Neuron (in vitro differentiated cells): ENCODE data around the gene CHPT1.

Experiments
- H2AFZ ChIP-seq: one replicate; pipeline ENCODE4 v1.6.1; 2013; ENCODE audit warnings: low read depth, mild to moderate bottlenecking, inconsistent platforms, low read length, moderate library complexity
- H3K27me3 ChIP-seq: one replicate; pipeline ENCODE4 v1.6.1; 2013; ENCODE audit warnings: low read length; ENCODE audit not compliant: insufficient read depth
- H3K36me3 ChIP-seq: one replicate; pipeline ENCODE4 v1.6.1; 2013; ENCODE audit warnings: low read length; ENCODE audit not compliant: insufficient read depth
- H3K4me1 ChIP-seq: one replicate; pipeline ENCODE4 v1.6.1; 2013; ENCODE audit warnings: low read length; ENCODE audit not compliant: insufficient read depth
- H3K4me3 ChIP-seq: 2 replicates; pipeline ENCODE4 v1.5.1; 2013; ENCODE audit warnings: mild to moderate bottlenecking, low read length, moderate library complexity
- H3K9me3 ChIP-seq: one replicate; pipeline ENCODE4 v1.6.1; 2013; ENCODE audit warnings: low read length

CHPT1 gene

GRCh38 chr12:101694297-101694848 lies 3.1 kb upstream of the CHPT1 start:
- Histone ChIP-seq H3K27me3 (peaks cover 4% of the 10 kb centered on the region), H3K9me3 (no peaks in the 10 kb centered on the region), H3K36me3 (no peaks in the 10 kb centered on the region), H3K4me1 (peaks cover 9% of the 10 kb centered on the region), H3K4me3 (no peak overlapping the region), H2AFZ (no peak overlapping the region)

- Histone ChIP-seq H3K9me3 (no peaks in the 10 kb centered on the region), H3K36me3 (no peaks in the 10 kb centered on the region), H3K4me3 (no peak overlapping the region), H2AFZ (no peak overlapping the region), H3K4me1 (peaks cover 9% of the 10 kb centered on the region), H3K27me3 (no peaks in the 10 kb centered on the region)
Observed at GRCh38 chr12:101694986-101695385, 2.5 kb upstream of the CHPT1 start.

GRCh38 chr12:101695706-101696105 lies 1.7 kb upstream of the CHPT1 start:
- Histone ChIP-seq H3K9me3 (no peaks in the 10 kb centered on the region), H3K36me3 (no peaks in the 10 kb centered on the region), H3K4me1 (peaks cover 9% of the 10 kb centered on the region), H2AFZ (no peak overlapping the region), H3K27me3 (no peaks in the 10 kb centered on the region), H3K4me3 (no peak overlapping the region)

GRCh38 chr12:101696251-101697196 lies 916 bp upstream of the CHPT1 start:
- Histone ChIP-seq H3K36me3 (no peaks in the 10 kb centered on the region), H3K27me3 (no peaks in the 10 kb centered on the region), H2AFZ (peak overlapping the region; percentile 89), H3K4me1 (peaks cover 9% of the 10 kb centered on the region), H3K9me3 (no peaks in the 10 kb centered on the region), H3K4me3 (peak overlapping the region; percentile 72)

GRCh38 chr12:101697930-101698799 lies 725 bp downstream of the CHPT1 start:
- Histone ChIP-seq H3K36me3 (no peaks in the 10 kb centered on the region), H3K27me3 (no peaks in the 10 kb centered on the region), H3K4me1 (peaks cover 9% of the 10 kb centered on the region), H3K4me3 (peak overlapping the region; percentile 72), H3K9me3 (no peaks in the 10 kb centered on the region), H2AFZ (peak overlapping the region; percentile 54)

GRCh38 chr12:101698800-101699347 lies 1.4 kb downstream of the CHPT1 start:
- Histone ChIP-seq H3K9me3 (no peaks in the 10 kb centered on the region), H3K36me3 (no peaks in the 10 kb centered on the region), H3K4me1 (peaks cover 9% of the 10 kb centered on the region), H3K4me3 (peak overlapping the region; percentile 72), H3K27me3 (no peaks in the 10 kb centered on the region), H2AFZ (peak overlapping the region; percentile 54)

- Histone ChIP-seq H3K36me3 (no peaks in the 10 kb centered on the region), H3K4me1 (peaks cover 9% of the 10 kb centered on the region), H2AFZ (no peak overlapping the region), H3K9me3 (no peaks in the 10 kb centered on the region), H3K4me3 (no peak overlapping the region), H3K27me3 (no peaks in the 10 kb centered on the region)
Observed at GRCh38 chr12:101700299-101700820, 2.9 kb downstream of the CHPT1 start.

GRCh38 chr12:101703487-101703886 lies 6.0 kb downstream of the CHPT1 start:
- Histone ChIP-seq H2AFZ (no peak overlapping the region), H3K4me3 (no peak overlapping the region), H3K27me3 (no peaks in the 10 kb centered on the region), H3K36me3 (no peaks in the 10 kb centered on the region), H3K4me1 (no peaks in the 10 kb centered on the region), H3K9me3 (no peaks in the 10 kb centered on the region)

GRCh38 chr12:101706403-101706802 lies 9.0 kb downstream of the CHPT1 start:
- Histone ChIP-seq H3K27me3 (no peaks in the 10 kb centered on the region), H3K4me3 (no peak overlapping the region), H3K4me1 (no peaks in the 10 kb centered on the region), H2AFZ (no peak overlapping the region), H3K9me3 (no peaks in the 10 kb centered on the region), H3K36me3 (no peaks in the 10 kb centered on the region)

- no peaks in the 10 kb centered on the region for H3K36me3 ChIP-seq
- no peaks in the 10 kb centered on the region for H3K27me3 ChIP-seq
- no peaks in the 10 kb centered on the region for H3K9me3 ChIP-seq
- H3K4me3 ChIP-seq, result no peak overlapping the region
- no peak overlapping the region for H2AFZ ChIP-seq
- no peaks in the 10 kb centered on the region for H3K4me1 ChIP-seq
Observed at GRCh38 chr12:101707131-101707782, 9.8 kb downstream of the CHPT1 start.

- Histone ChIP-seq H3K4me1 (peaks cover 11% of the 10 kb centered on the region), H3K4me3 (no peak overlapping the region), H3K36me3 (no peaks in the 10 kb centered on the region), H2AFZ (no peak overlapping the region), H3K27me3 (no peaks in the 10 kb centered on the region), H3K9me3 (no peaks in the 10 kb centered on the region)
Observed at GRCh38 chr12:101710288-101710687, 12.8 kb downstream of the CHPT1 start.

- peak overlapping the region; percentile 45 for H3K4me3 ChIP-seq
- H3K27me3 ChIP-seq, result no peaks in the 10 kb centered on the region
- H3K9me3 ChIP-seq, result no peaks in the 10 kb centered on the region
- H2AFZ ChIP-seq, result peak overlapping the region; percentile 3
- H3K36me3 ChIP-seq, result no peaks in the 10 kb centered on the region
- peaks cover 11% of the 10 kb centered on the region for H3K4me1 ChIP-seq
Observed at GRCh38 chr12:101713059-101713682, 15.7 kb downstream of the CHPT1 start.
